CD4-positive, alpha-beta T cell (primary cell): ENCODE results near the gene PRKAR1B. TPM values are rescaled to one million over a fixed set of nuclear protein-coding genes. Genes with fewer than 3 reads are reported as not detected.

ENCODE experiments used
- ATAC-seq: fragments of 200-7000 bp; cut with Tn5 transposase; one replicate; pipeline ENCODE4 v1.10.0; 2022; ENCODE audit warnings: mild to moderate bottlenecking; ENCODE audit not compliant: poor library complexity
- CTCF ChIA-PET: fragments of 350-600 bp; sonication (Branson Sonifier 250); formaldehyde crosslinking; loops from one replicate; lab custom pipeline; 2021; ENCODE audit warnings: antibody characterized with exemption, inconsistent platforms; lab: Charles Lee
- POLR2A ChIA-PET: fragments of 350-600 bp; sonication (Branson Sonifier 250); formaldehyde crosslinking; loops from one replicate; lab custom pipeline; 2021; ENCODE audit warnings: antibody characterized with exemption, inconsistent platforms; lab: Charles Lee
- DNase-seq, 14 experiments: peaks; one replicate each; pipeline ENCODE4 v3.0.0-alpha.2; 2013 to 2020; ENCODE audit warnings: mixed read lengths in 2 of 14
- H3K27ac ChIP-seq, 2 donors: one replicate each; pipeline versions ENCODE4 v1.5.1 to v1.7.0; 2013; ENCODE audit warnings: low read length in 2 of 2, low read depth in 1 of 2, mild to moderate bottlenecking in 1 of 2
- H3K27me3 ChIP-seq, 2 experiments: 1 replicate in 1 of 2; 2 replicates in 1 of 2; pipeline versions ENCODE4 v1.6.1 to v1.7.0; 2013; ENCODE audit warnings: low read length in 2 of 2, control low read depth in 1 of 2, mild to moderate bottlenecking in 1 of 2, moderate library complexity in 1 of 2; ENCODE audit not compliant: insufficient read depth in 2 of 2, control insufficient read depth in 1 of 2
- H3K36me3 ChIP-seq: one replicate; pipeline ENCODE4 v1.6.1; 2013; ENCODE audit warnings: low read length, control low read depth; ENCODE audit not compliant: insufficient read depth
- H3K4me1 ChIP-seq: one replicate; pipeline ENCODE4 v1.6.1; 2013; ENCODE audit warnings: low read length, control low read depth; ENCODE audit not compliant: insufficient read depth
- H3K4me3 ChIP-seq: one replicate; pipeline ENCODE4 v1.5.1; 2013; ENCODE audit warnings: mild to moderate bottlenecking, low read length, moderate library complexity
- H3K9me3 ChIP-seq, 2 experiments: 1 replicate in 1 of 2; 2 replicates in 1 of 2; pipeline versions ENCODE4 v1.6.1 to v1.7.0; 2013; ENCODE audit warnings: low read length in 2 of 2, mild to moderate bottlenecking in 2 of 2, control low read depth in 1 of 2, moderate library complexity in 1 of 2; ENCODE audit not compliant: control insufficient read depth in 1 of 2, insufficient read depth in 1 of 2
- H3K27ac Mint-ChIP-seq: one replicate; pipeline ENCODE4 v1.8.0; 2020; ENCODE audit warnings: mixed read lengths
- H3K27me3 Mint-ChIP-seq: one replicate; pipeline ENCODE4 v1.8.0; 2021; ENCODE audit warnings: mixed read lengths
- H3K36me3 Mint-ChIP-seq: one replicate; pipeline ENCODE4 v1.8.0; 2021; ENCODE audit warnings: low read depth, mixed read lengths
- H3K4me1 Mint-ChIP-seq: one replicate; pipeline ENCODE4 v1.8.0; 2021; ENCODE audit warnings: low read depth, mixed read lengths
- H3K4me3 Mint-ChIP-seq: one replicate; pipeline ENCODE4 v1.8.0; 2020; ENCODE audit warnings: mild to moderate bottlenecking, mixed read lengths
- H3K9me3 Mint-ChIP-seq: one replicate; pipeline ENCODE4 v1.8.0; 2020; ENCODE audit warnings: mixed read lengths
- CTCF ChIP-seq: fragments of 200-600 bp; IDR thresholded peaks from one replicate; pipeline ENCODE4 v1.8.0; 2022; ENCODE audit warnings: antibody characterized with exemption, mild to moderate bottlenecking
- intact Hi-C, 2 experiments: fragments of 100-400 bp; cut with DNase I in 1 of 2; cut with micrococcal nuclease in 1 of 2; formaldehyde crosslinking; loops; one replicate each; pipeline versions ENCODE4 v1.15.1 to v1.9.0; 2023 to 2025; cut with DNase I, micrococcal nuclease
- total RNA-seq, 174 experiments: library from RNA in 2 of 174; stranded (reverse) in 2 of 174; gene quantifications; one replicate each; pipeline ENCODE4 v1.2.3 and lab custom pipeline; 2021 to 2026

PRKAR1B gene
- total RNA-seq, 2 experiments from 2014 or later = 18.8 to 19.5 TPM

DNA sequence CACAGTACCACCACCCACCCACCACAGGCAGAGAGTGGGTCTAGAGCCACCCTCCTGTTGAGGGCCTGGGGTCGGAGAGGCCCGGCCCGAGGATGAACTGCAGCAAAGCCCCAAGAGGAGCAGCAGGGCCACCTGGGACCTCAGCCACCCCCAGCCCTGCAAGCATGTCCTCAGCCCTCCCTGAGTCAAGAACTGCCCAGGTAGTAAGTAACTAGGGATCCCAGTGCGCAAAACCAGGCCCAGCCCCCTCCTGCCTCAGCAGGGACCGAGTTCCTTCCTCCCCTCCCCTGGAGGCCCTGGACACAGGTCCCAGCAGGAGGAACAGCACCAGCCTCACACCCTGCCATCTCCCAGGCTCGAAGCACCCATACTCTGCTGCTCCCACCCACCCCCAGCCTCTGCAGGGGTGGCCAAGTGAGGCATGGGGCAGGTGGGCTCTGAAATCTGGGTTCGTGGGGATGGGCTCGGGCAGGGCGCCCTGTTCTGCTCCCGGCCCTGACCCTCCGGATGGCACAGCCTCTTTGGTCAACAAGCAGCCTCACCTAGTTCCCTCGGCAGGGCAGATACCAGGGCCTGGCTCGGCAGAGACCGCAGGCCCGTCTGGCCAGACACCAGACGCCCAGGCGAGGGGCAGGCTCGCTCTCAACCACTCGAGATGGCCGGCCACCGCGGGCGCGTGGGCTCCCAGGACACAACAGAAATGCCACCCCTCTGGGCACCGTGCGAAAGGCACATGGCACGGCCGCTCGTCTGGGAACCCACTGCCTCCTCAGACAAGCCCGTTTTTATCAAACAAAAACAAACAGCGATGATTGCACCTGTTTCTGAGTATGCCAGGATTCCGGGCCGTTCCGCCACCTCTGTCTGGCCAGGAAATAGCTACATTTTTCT is 222.6 kb downstream of the PRKAR1B start:
- Mint-ChIP-seq H3K27ac (no peak overlapping the region), H3K4me1 (no peaks in the 10 kb centered on the region), H3K27me3 (no peaks in the 10 kb centered on the region), H3K4me3 (no peak overlapping the region), H3K36me3 (no peaks in the 10 kb centered on the region), H3K9me3 (no peaks in the 10 kb centered on the region)
- Histone ChIP-seq H3K9me3 (peaks cover 0 to 4% of the 10 kb centered on the region in 2 experiments), H3K27me3 (no peaks in the 10 kb centered on the region), H3K4me1 (no peaks in the 10 kb centered on the region), H3K4me3 (no peak overlapping the region), H3K27ac (no peak overlapping the region), H3K36me3 (no peaks in the 10 kb centered on the region)
- no peak for TF ChIP-seq CTCF
- intact Hi-C loops = loop anchor here in 1 of 2 experiments (5.0 kb wide), 1 partner anchor 172 kb away; no protein-coding TSS in a partner anchor
- CTCF ChIA-PET = no interaction called here
- DNase-seq (no peak), ATAC-seq (no peak)
- POLR2A ChIA-PET = no interaction called here

DNA sequence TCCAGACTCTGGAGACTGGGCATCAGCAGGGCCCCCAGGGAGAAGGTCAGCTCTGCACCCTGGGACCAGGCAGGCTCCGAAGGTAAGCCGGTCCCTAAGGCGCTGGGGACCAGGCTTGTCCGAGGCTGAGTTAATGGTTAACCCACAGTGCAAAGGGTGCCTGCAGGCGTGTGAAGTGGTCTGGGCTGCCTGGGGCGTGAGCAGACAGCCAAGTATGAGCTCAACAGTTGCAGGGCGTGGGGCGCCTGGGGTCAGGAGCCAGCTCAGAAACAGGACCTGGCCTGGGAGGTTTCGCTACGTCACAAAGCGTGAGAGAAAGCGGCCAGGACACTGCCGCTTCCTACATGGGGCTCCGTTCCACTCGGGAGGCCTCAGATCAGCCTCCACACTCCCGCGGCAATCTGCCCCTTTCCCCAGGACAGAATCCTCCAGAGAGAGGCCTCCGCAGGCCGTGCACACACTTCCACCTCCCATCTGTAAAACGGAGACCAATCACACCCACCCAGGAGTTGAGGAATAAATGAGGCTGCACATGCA is 223.4 kb downstream of the PRKAR1B start:
- Mint-ChIP-seq H3K27ac (no peak overlapping the region), H3K4me3 (no peak overlapping the region), H3K36me3 (no peaks in the 10 kb centered on the region), H3K4me1 (no peaks in the 10 kb centered on the region), H3K9me3 (no peaks in the 10 kb centered on the region), H3K27me3 (no peaks in the 10 kb centered on the region)
- ChIA-PET CTCF (interaction anchor here (0.6 kb wide), 1 partner anchor 15 kb away, joined by 3 read pairs; no protein-coding TSS in a partner anchor), POLR2A (no interaction called here)
- Histone ChIP-seq H3K9me3 (peaks cover 0 to 12% of the 10 kb centered on the region in 2 experiments), H3K27ac (no peak overlapping the region), H3K4me3 (no peak overlapping the region), H3K36me3 (no peaks in the 10 kb centered on the region), H3K4me1 (no peaks in the 10 kb centered on the region), H3K27me3 (no peaks in the 10 kb centered on the region)
- intact Hi-C loops = no loop called here
- no peak for ATAC-seq
- no peak for TF ChIP-seq CTCF
- no peak for DNase-seq

DNA sequence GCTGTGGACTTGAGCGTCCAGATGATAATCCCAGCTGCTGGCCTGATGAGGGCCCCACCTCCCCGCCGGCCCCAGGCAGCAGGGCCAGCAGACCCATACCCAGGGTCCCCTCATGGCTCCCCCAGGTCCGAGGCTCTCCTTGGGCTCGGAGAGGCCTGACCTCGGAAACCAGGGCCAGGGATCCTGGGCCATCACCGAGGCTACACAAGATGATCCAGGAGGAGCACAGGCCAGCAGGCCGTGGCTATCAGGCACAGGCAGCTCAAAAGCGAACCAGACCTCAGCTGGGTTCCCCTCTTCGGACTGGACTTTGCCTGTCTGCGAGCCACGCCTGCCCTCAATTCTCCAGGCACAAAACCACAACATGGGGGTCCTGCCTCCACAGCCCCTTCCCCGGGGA is 224.8 kb downstream of the PRKAR1B start:
- no peak for TF ChIP-seq CTCF
- CTCF ChIA-PET = no interaction called here
- no peak for ATAC-seq
- Histone ChIP-seq H3K36me3 (no peaks in the 10 kb centered on the region), H3K4me3 (no peak overlapping the region), H3K27me3 (no peaks in the 10 kb centered on the region), H3K27ac (no peak overlapping the region), H3K4me1 (peaks cover 2% of the 10 kb centered on the region), H3K9me3 (peaks cover 0 to 12% of the 10 kb centered on the region in 2 experiments)
- Mint-ChIP-seq H3K27me3 (no peaks in the 10 kb centered on the region), H3K27ac (no peak overlapping the region), H3K36me3 (no peaks in the 10 kb centered on the region), H3K4me1 (no peaks in the 10 kb centered on the region), H3K9me3 (no peaks in the 10 kb centered on the region), H3K4me3 (no peak overlapping the region)
- no peak for DNase-seq
- intact Hi-C loops = no loop called here
- POLR2A ChIA-PET = no interaction called here
